H9 (cell line): ENCODE data around the gene FAM3D. TPM values are rescaled to one million over a fixed set of nuclear protein-coding genes. Genes with fewer than 3 reads are reported as not detected.

Experiments
- DNase-seq: peaks from one replicate; pipeline ENCODE4 v3.0.0-alpha.2; 2017
- H2AFZ ChIP-seq: one replicate; pipeline ENCODE4 v1.6.1; 2013; ENCODE audit warnings: mild to moderate bottlenecking, low read length, control low read depth, moderate library complexity
- H2AK5ac ChIP-seq: 2 replicates; pipeline ENCODE4 v1.6.1; 2013; ENCODE audit warnings: low read length, control low read depth, mixed read lengths; ENCODE audit not compliant: insufficient read length
- H2BK120ac ChIP-seq: one replicate; pipeline ENCODE4 v1.6.1; 2013; ENCODE audit warnings: low read depth, mild to moderate bottlenecking, low read length, control low read depth, inconsistent platforms; ENCODE audit not compliant: poor library complexity, severe bottlenecking
- H2BK12ac ChIP-seq: 2 replicates; pipeline ENCODE4 v1.6.1; 2013; ENCODE audit warnings: low read length, control low read depth, mixed read lengths, low read depth; ENCODE audit not compliant: insufficient read length
- H2BK15ac ChIP-seq: 2 replicates; pipeline ENCODE4 v1.6.1; 2013; ENCODE audit warnings: low read depth, low read length, control low read depth
- H2BK20ac ChIP-seq: one replicate; pipeline ENCODE4 v1.6.1; 2013; ENCODE audit warnings: low read depth, mild to moderate bottlenecking, low read length, control low read depth, inconsistent platforms; ENCODE audit not compliant: poor library complexity, severe bottlenecking
- H2BK5ac ChIP-seq: 2 replicates; pipeline ENCODE4 v1.6.1; 2013; ENCODE audit warnings: low read length, control low read depth, mixed read lengths; ENCODE audit not compliant: insufficient read length
- H3K14ac ChIP-seq: 2 replicates; pipeline ENCODE4 v1.6.1; 2013; ENCODE audit warnings: low read length, control low read depth; ENCODE audit not compliant: insufficient read depth
- H3K18ac ChIP-seq: 2 replicates; pipeline ENCODE4 v1.6.1; 2013; ENCODE audit warnings: low read depth, mild to moderate bottlenecking, mixed read lengths, low read length, control low read depth; ENCODE audit not compliant: insufficient read length
- H3K23ac ChIP-seq: 2 replicates; pipeline ENCODE4 v1.6.1; 2013; ENCODE audit warnings: low read length, control low read depth, mixed read lengths, low read depth; ENCODE audit not compliant: insufficient read length
- H3K23me2 ChIP-seq: 2 replicates; pipeline ENCODE4 v1.6.1; 2013; ENCODE audit warnings: low read depth, mild to moderate bottlenecking, mixed read lengths, low read length, control low read depth; ENCODE audit not compliant: insufficient read length, poor library complexity, severe bottlenecking
- H3K27ac ChIP-seq: 2 replicates; pipeline ENCODE4 v1.5.1; 2013; ENCODE audit warnings: low read length, control low read depth, mixed read lengths, low read depth; ENCODE audit not compliant: insufficient read length
- H3K27me3 ChIP-seq: 2 replicates; pipeline ENCODE4 v1.6.1; 2013; ENCODE audit warnings: low read length, control low read depth, inconsistent platforms; ENCODE audit not compliant: insufficient read depth
- H3K4ac ChIP-seq: 2 replicates; pipeline ENCODE4 v1.6.1; 2013; ENCODE audit warnings: low read depth, mild to moderate bottlenecking, control low read depth, inconsistent platforms, low read length, moderate library complexity
- H3K4me1 ChIP-seq: 2 replicates; pipeline ENCODE4 v1.6.1; 2013; ENCODE audit warnings: low read length, control low read depth, inconsistent platforms; ENCODE audit not compliant: insufficient read depth
- H3K4me2 ChIP-seq: 2 replicates; pipeline ENCODE4 v1.6.1; 2013; ENCODE audit warnings: low read length, control low read depth, mixed read lengths; ENCODE audit not compliant: insufficient read length, insufficient read depth
- H3K56ac ChIP-seq: 2 replicates; pipeline ENCODE4 v1.6.1; 2013; ENCODE audit warnings: low read depth, mild to moderate bottlenecking, mixed read lengths, low read length, control low read depth; ENCODE audit not compliant: insufficient read length
- H3K79me1 ChIP-seq: 2 replicates; pipeline ENCODE4 v1.6.1; 2013; ENCODE audit warnings: low read depth, mild to moderate bottlenecking, moderate library complexity, low read length, control low read depth, inconsistent platforms; ENCODE audit not compliant: insufficient read depth, poor library complexity, severe bottlenecking
- H3K79me2 ChIP-seq: 2 replicates; pipeline ENCODE4 v1.6.1; 2013; ENCODE audit warnings: low read length, control low read depth, inconsistent platforms; ENCODE audit not compliant: insufficient read depth
- H3K9ac ChIP-seq: 2 replicates; pipeline ENCODE4 v1.6.1; 2013; ENCODE audit warnings: low read length, control low read depth, mixed read lengths; ENCODE audit not compliant: insufficient read length; ENCODE audit errors: extremely low read depth
- H3K9me3 ChIP-seq: one replicate; pipeline ENCODE4 v1.6.1; 2013; ENCODE audit warnings: low read depth, low read length, inconsistent platforms; ENCODE audit not compliant: control insufficient read depth
- H3T11ph ChIP-seq: one replicate; pipeline ENCODE4 v1.6.1; 2013; ENCODE audit warnings: mild to moderate bottlenecking, low read length, control low read depth, inconsistent platforms
- H4K20me1 ChIP-seq: one replicate; pipeline ENCODE4 v1.6.1; 2013; ENCODE audit not compliant: control insufficient read depth, insufficient read length, insufficient read depth
- H4K5ac ChIP-seq: 2 replicates; pipeline ENCODE4 v1.6.1; 2013; ENCODE audit warnings: low read depth, mild to moderate bottlenecking, mixed read lengths, low read length, control low read depth; ENCODE audit not compliant: insufficient read length
- H4K8ac ChIP-seq: replicated peaks from 2 replicates; pipeline ENCODE4 v1.6.1; 2013; ENCODE audit warnings: low read length, control low read depth, mixed read lengths, low read depth; ENCODE audit not compliant: insufficient read length
- H4K91ac ChIP-seq: 2 replicates; pipeline ENCODE4 v1.6.1; 2013; ENCODE audit warnings: low read depth, mild to moderate bottlenecking, moderate library complexity, mixed read lengths, low read length, control low read depth; ENCODE audit not compliant: insufficient read length
- H3K27ac Mint-ChIP-seq, 3 experiments: 2 replicates in 2 of 3; 3 replicates in 1 of 3; pipeline ENCODE4 v1.8.0; 2020 to 2021; ENCODE audit warnings: mixed read lengths in 3 of 3, mild to moderate bottlenecking in 1 of 3, moderate library complexity in 1 of 3
- H3K27me3 Mint-ChIP-seq: 2 replicates; pipeline ENCODE4 v1.8.0; 2021; ENCODE audit warnings: low read depth, mild to moderate bottlenecking, moderate library complexity, mixed read lengths
- H3K36me3 Mint-ChIP-seq, 3 experiments: 2 replicates in 2 of 3; 3 replicates in 1 of 3; pipeline ENCODE4 v1.8.0; 2020 to 2021; ENCODE audit warnings: low read depth in 3 of 3, mixed read lengths in 3 of 3; ENCODE audit not compliant: insufficient read depth in 1 of 3
- H3K4me1 Mint-ChIP-seq, 2 experiments: 2 replicates each; pipeline ENCODE4 v1.8.0; 2020; ENCODE audit warnings: mixed read lengths in 2 of 2
- H3K4me3 Mint-ChIP-seq, 2 experiments: 2 replicates in 1 of 2; 3 replicates in 1 of 2; pipeline ENCODE4 v1.8.0; 2020 to 2021; ENCODE audit warnings: mild to moderate bottlenecking in 2 of 2, mixed read lengths in 2 of 2, moderate library complexity in 1 of 2
- H3K9me3 Mint-ChIP-seq, 2 experiments: 2 replicates in 1 of 2; 3 replicates in 1 of 2; pipeline ENCODE4 v1.8.0; 2020; ENCODE audit warnings: mild to moderate bottlenecking in 2 of 2, mixed read lengths in 2 of 2, moderate library complexity in 1 of 2
- WGBS: extraction: QIAGEN DNeasy Blood & Tissue Kit; methylation state at CpG from one replicate; pipeline ENCODE4 v1.1.7; 2013; ENCODE audit warnings: missing lambda C conversion rate, low lambda C conversion rate, mixed read lengths; ENCODE audit not compliant: insufficient read length; ENCODE audit errors: extremely low coverage; 5-methylcytosine and 5-hydroxymethylcytosine counted together
- total RNA-seq: library from RNA; stranded (reverse); gene quantifications from 2 replicates; pipeline ENCODE4 v1.2.1, GENCODE V29; 2021
- TF ChIP-seq, protein P1 (sequence below): fragments of 200-600 bp; sonication (generic); conservative IDR thresholded peaks from 3 replicates; pipeline ENCODE4 v1.8.0; 2021; ENCODE audit warnings: antibody characterized with exemption, mild to moderate bottlenecking

The FAM3D gene
- total RNA-seq, 1 experiment from 2014 or later: not detected

DNA sequence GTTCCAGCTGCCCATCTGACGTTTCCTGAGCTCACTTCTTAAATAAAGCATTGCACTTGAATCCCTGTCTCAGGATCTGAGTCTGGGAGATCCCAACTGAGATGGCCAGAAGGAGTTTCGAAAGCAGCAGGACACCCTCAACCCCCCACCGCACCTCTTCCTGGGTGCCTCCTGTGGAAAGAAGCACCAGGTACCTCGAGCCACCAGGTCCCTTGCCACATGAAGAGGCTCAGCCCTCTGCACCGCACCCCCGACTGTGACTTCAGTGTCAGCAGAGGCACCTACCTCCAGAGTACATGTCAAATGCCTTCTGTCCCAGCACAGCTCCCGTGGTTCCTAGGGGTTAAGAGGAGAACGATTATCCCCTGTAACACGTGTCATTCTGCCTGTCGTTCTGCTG, 26.7 kb downstream of the FAM3D start:
- TF ChIP-seq, protein P1, sequence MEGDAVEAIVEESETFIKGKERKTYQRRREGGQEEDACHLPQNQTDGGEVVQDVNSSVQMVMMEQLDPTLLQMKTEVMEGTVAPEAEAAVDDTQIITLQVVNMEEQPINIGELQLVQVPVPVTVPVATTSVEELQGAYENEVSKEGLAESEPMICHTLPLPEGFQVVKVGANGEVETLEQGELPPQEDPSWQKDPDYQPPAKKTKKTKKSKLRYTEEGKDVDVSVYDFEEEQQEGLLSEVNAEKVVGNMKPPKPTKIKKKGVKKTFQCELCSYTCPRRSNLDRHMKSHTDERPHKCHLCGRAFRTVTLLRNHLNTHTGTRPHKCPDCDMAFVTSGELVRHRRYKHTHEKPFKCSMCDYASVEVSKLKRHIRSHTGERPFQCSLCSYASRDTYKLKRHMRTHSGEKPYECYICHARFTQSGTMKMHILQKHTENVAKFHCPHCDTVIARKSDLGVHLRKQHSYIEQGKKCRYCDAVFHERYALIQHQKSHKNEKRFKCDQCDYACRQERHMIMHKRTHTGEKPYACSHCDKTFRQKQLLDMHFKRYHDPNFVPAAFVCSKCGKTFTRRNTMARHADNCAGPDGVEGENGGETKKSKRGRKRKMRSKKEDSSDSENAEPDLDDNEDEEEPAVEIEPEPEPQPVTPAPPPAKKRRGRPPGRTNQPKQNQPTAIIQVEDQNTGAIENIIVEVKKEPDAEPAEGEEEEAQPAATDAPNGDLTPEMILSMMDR: no peak
- H4K20me1 ChIP-seq: no peaks in the 10 kb centered on the region
- peak overlapping the region in 1 of 2 experiments; percentile 16; a peak in 1 of 5 replicates for H3K4me3 Mint-ChIP-seq
- H2BK5ac ChIP-seq: no peak overlapping the region
- no peak overlapping the region for H2BK120ac ChIP-seq
- H3K27ac ChIP-seq: no peak overlapping the region
- no peak overlapping the region for H3K18ac ChIP-seq
- no peak overlapping the region for H3K4me2 ChIP-seq
- H3K4ac ChIP-seq: no peak overlapping the region
- H3T11ph ChIP-seq: no peak overlapping the region
- H3K79me1 ChIP-seq: no peaks in the 10 kb centered on the region
- no peak overlapping the region for H3K56ac ChIP-seq
- H2AK5ac ChIP-seq: no peak overlapping the region
- H3K4me1 Mint-ChIP-seq: peaks cover 11 to 20% of the 10 kb centered on the region in 2 experiments
- no peaks in the 10 kb centered on the region for H3K23me2 ChIP-seq
- H3K27me3 Mint-ChIP-seq: peaks cover 97% of the 10 kb centered on the region
- no peaks in the 10 kb centered on the region for H3K9me3 ChIP-seq
- H3K27ac Mint-ChIP-seq: no peak overlapping the region
- no peak overlapping the region for H3K23ac ChIP-seq
- H2BK20ac ChIP-seq: no peak overlapping the region
- H3K79me2 ChIP-seq: no peaks in the 10 kb centered on the region
- no peak for DNase-seq
- H3K4me1 ChIP-seq: no peaks in the 10 kb centered on the region
- no peak overlapping the region for H4K5ac ChIP-seq
- H2BK15ac ChIP-seq: no peak overlapping the region; the same call in 1 of the 2 replicates
- no peak overlapping the region for H2BK12ac ChIP-seq
- no peak overlapping the region for H4K91ac ChIP-seq
- no peaks in the 10 kb centered on the region for H3K36me3 Mint-ChIP-seq
- H2AFZ ChIP-seq: no peak overlapping the region
- H3K9ac ChIP-seq: no peak overlapping the region
- no peak overlapping the region for H4K8ac ChIP-seq
- H3K9me3 Mint-ChIP-seq: peaks cover 2 to 4% of the 10 kb centered on the region in 2 experiments; a peak in 2 of 5 replicates
- H3K27me3 ChIP-seq: peaks cover 10% of the 10 kb centered on the region; the same call in 1 of the 2 replicates
- H3K14ac ChIP-seq: no peak overlapping the region
- WGBS: no CpG with 5 or more reads among the region's 10 CpGs
